ENCODE data around the gene UBR1.

- no peak for TF ChIP-seq CEBPB (IDR thresholded peaks at IDR 0.05; ENCODE audit: low read depth)
- TF ChIP-seq CTCF (IDR thresholded peaks at IDR 0.05 in 2 of 3, conservative IDR thresholded peaks at IDR 0.05 in 1 of 3; ENCODE audit: borderline replicate concordance in 1 of 3, insufficient read depth in 1 of 3, low read depth in 2 of 3, low read length in 2 of 3) = no peak
These were observed 172.9 kb downstream of the UBR1 start for GRCh38 chr15:42932833-42933515.

All from HCT116 (cell line).